GM19240 (cell line): ENCODE measurements around the gene NEFH.
"Not testable (repeated sequence)": the region's sequence is repeated elsewhere in the genome, so short reads cannot be mapped to it uniquely, and the experiment has no call there.

Source experiments
- DNase-seq: peaks from one replicate; pipeline ENCODE4 v3.0.0; 2011; ENCODE audit warnings: low spot score; ENCODE audit not compliant: insufficient read length

Gene NEFH, protein sequence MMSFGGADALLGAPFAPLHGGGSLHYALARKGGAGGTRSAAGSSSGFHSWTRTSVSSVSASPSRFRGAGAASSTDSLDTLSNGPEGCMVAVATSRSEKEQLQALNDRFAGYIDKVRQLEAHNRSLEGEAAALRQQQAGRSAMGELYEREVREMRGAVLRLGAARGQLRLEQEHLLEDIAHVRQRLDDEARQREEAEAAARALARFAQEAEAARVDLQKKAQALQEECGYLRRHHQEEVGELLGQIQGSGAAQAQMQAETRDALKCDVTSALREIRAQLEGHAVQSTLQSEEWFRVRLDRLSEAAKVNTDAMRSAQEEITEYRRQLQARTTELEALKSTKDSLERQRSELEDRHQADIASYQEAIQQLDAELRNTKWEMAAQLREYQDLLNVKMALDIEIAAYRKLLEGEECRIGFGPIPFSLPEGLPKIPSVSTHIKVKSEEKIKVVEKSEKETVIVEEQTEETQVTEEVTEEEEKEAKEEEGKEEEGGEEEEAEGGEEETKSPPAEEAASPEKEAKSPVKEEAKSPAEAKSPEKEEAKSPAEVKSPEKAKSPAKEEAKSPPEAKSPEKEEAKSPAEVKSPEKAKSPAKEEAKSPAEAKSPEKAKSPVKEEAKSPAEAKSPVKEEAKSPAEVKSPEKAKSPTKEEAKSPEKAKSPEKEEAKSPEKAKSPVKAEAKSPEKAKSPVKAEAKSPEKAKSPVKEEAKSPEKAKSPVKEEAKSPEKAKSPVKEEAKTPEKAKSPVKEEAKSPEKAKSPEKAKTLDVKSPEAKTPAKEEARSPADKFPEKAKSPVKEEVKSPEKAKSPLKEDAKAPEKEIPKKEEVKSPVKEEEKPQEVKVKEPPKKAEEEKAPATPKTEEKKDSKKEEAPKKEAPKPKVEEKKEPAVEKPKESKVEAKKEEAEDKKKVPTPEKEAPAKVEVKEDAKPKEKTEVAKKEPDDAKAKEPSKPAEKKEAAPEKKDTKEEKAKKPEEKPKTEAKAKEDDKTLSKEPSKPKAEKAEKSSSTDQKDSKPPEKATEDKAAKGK

DNA sequence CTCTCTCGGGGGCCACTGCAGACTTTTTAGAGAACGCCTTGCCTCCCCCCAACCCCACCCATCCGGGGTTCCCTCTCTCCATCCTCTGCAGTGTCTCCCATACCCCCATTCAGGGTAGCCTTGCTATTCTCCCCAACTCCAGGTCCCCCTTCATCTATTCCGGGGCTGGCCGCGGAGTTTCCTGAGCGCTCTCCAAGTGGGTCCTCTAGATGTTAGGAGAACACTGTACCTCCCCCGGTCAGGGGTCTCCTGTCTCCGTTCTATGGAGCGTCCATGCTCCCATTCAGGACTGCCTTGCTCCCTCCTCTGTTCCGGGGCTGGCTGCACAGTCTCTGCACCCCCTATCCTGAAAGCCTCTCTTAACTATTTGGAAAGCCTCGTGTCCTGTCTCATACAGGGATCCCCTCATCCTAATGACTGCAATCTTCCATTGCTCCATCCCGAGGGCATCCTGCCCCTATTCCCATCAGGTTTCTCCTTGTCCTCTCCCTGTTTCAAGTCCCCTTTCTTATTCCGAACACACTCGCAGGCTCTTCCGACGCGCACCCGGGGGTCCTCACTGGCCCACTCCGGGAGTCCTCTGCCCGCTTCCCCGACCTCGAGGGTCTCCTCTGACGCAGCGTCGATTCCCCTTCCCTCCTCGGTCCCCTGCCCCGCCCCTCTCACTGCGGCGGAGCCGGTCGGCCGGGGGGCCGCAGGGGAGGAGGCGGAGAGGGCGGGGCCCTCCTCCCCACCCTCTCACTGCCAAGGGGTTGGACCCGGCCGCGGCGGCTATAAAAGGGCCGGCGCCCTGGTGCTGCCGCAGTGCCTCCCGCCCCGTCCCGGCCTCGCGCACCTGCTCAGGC, at the start of gene NEFH:
TSS of gene NEFH (plus strand) at position 802 of the 845 bp plus-strand sequence. CDS start 45 bp downstream, outside the sequence.
- DNase-seq: no peak

DNA sequence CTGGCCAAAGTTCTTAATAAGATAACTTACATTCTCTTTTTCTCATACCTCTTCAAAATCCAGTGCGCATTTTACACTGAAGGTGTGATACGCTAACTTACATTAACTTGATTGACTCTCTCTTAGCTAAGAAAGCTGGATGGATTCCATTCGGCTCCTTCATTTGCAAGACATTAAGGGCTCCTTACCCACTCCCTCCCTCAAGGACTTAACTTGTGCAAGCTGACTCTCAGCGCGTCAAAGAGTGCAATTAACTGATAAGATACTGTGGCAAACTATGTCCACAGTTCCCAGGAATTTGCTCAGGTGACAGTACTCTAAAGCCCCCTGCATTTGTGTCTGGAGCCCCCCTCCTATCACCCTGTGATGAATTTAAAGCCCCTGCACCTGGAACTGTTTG, 48.0 kb upstream of the NEFH start:
- DNase-seq: no peak

DNA sequence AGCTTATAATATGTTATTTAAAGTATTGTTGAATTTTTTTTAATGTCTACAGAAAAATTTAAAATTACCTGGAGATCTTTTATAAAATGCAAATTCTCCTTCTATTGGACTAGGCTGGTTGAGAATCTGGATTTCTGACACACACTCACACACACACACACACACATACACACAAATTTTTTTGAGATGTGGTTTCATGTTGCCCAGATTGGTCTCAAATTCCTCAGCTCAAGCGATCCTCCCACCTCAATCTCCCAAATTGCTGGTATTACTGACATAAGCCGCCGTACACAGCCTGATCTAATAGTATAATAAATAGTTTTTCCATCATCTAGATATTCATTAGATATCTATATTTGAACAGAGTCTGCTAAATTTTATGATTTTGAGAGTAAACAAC, 46.2 kb upstream of the NEFH start:
- no peak for DNase-seq

DNA sequence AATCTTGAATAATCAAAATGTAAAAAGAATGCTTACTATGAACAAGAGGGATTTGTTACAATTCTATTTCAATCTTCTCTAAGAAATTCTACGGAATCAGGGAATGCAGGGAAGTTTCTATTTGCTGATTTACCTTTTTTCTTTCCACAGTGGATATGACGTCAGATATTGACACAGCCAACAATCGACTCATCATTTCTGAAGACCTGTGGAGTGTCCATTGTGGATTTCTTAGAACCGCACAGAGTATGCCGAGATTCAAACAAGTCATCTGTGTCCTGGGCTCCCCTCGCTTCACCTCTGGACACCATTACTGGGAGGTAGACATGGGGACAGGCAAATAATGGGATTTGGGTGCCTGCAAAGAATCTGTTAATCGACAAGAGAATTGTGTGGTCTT, 45.7 kb upstream of the NEFH start:
- no peak for DNase-seq

DNA sequence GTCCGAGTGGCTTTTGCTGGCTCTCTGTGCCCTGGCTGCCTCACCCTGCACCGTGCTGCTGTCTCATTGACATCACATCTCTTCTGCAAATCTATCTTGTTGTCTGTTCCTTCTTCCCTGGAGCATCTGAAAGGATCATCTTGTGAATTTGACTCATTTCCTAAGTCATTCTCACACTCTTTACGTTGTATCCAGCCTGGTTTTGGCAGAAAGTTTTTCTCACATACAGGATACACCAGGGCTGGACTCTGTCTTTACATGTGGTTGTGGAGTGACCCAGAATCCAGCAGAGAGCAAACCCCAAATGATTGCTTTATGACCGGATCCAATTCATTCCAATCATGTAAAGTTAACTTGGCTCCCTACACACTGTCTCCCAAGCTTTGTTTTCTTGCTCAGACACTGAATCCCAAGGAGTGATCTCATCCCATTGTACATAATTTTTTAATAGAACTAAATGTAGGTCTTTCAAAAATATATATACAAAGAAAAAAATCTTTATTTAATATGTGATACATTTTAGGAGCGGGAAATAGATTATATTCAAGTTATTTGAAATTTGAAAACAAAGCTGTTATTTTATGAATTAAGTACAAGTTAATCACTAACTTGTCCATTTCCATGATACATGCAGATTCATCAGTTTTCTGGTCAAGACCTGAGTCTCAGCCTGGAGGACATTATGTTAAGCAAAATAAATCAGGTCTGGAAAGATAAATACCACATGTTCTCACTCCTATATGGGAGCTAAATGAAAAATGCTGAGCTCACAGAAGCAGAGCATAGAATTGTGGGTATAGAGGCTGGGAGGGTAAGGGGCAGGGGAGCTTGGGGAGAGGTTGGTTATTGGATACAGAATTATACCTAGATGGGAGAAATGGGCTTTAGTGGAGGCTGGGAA, 44.5 kb upstream of the NEFH start:
- DNase-seq: no peak

DNA sequence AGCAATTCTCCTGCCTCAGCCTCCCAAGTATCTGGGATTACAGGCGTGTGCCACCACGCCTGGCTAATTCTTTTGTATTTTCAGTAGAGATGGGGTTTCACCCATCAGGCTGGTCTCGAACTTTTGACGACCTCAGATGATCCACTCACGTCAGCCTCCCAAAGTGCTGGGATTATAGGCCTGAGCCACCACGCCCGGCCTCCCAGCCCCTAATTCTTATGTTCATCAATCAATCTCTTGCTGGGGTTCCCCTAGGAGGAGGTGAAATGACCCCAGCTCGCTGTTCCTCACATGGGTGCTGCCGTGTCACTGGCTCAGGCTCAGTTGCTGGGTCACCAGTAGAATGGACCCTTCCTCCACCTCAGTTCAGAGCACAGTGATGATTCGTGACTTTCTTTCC, 41.7 kb upstream of the NEFH start, which contains the start of gene RFPL1:
TSS of gene RFPL1 (plus strand) at position 301 of the 400 bp plus-strand sequence.
- not testable (repeated sequence) for DNase-seq

DNA sequence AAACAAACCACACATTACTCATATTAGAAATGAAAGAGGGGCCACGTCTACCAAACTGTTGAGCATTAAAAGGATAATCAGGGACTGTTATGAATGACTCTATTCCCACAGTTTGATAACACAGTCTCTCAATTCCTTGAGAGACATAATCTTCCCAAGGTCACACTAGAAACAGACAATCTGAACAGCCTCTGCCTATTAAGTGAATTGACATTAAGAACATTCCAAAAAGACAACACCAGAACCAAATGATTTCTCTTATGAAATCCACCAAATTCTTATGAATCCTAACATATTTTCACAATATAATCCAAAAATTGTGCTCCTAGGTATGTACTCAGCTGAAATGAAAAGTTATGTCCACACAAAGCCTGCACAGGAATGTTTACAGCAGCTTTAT, 37.0 kb upstream of the NEFH start:
- DNase-seq: no peak

DNA sequence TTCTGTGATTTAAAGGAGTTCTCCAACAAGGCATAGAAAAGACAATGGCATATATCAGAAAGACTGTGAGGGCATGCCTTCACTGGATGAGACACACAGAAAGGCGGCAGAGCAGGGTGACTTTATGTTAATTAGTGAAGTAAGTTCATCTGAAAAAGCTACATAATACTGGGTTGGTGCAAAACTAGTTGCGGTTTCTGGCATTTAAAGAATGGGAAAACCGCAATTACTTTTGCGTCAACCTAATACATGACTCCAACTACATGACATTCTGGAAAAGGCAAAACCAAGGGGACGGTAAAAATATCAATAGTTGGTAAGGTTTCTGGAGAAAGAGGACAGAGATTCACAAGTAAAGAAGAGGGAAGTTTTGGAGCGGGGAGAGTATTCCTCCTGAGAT, 36.6 kb upstream of the NEFH start:
- no peak for DNase-seq

DNA sequence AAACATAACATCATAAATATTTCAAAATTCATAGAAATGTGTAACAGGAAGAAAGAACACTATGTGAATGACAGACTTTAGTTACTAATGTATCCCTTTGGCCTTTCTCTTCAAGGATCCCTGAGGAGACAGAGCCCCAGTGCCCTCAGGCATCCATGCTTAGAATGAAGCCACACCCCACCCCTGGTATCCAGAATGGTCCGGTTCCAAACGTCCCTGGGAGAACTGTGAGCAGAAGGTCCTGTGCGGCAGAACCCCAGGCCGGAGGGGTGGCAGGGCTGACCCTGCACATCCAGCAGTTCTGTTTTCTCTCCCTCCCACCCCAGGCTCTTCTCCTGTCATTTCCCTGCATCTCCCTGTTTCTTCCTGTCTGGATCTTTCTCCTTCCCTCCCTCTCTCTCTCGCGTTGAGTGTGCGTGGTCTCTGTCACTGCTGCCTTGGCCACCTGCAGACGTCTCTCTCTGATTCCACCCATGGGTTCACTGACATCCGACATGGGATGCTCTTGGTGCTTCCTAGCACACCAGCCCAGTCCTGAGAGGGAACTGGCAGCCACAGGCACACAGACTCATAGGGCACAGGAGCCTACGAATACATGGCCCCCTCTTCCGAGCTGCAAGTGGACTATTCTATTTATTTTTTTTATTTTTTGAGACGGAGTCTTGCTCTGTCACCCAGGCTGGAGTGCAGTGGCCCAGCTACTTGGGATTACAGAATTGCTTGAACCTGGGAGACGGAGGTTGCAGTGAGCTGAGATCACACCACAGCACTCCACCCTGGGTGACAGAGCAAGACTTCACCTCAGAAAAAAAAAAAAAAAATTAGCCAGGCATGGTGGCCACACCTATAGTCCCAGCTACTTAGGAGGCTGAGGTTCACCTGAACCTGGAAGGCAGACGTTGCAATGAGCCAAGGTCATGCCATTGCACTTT, 35.9 kb upstream of the NEFH start:
- DNase-seq: no peak

DNA sequence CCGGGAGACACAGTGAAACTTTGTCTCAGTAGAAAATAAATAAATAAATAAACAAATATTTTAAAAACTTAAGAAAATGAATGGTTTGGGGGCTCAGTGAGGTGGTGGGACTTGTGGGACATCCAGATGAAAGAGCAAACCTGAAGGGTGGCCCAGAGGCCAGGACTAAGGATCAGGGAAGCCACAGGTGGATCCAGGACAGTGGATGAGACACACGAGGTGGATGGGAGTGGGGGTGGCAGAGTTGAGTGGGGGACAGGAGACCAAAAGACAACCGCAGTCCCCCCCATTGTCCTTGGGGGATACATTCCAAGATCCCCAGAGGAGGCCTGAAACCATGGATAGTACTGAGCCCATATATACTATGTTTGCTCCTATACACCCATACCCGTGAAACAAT, 34.5 kb upstream of the NEFH start:
- no peak for DNase-seq

DNA sequence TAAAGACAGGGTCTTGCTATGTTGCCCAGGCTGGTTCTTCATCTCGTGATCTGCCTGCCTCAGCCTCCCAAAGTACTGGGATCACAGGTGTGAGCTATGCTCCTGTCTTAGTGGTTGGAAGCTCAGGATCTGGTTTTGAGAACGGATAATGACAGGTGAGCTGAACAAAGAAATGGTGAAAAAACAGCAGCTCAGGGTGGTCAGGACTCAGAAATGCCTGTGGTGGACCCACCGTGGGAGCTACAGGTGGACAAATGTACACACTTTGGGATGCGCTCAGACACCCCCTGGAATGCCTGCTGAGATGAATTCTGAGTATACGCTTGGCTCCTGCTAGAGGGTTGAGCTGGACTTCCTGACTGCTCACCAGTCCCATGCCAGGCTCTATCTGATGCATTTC, 32.1 kb upstream of the NEFH start:
- DNase-seq: no peak

DNA sequence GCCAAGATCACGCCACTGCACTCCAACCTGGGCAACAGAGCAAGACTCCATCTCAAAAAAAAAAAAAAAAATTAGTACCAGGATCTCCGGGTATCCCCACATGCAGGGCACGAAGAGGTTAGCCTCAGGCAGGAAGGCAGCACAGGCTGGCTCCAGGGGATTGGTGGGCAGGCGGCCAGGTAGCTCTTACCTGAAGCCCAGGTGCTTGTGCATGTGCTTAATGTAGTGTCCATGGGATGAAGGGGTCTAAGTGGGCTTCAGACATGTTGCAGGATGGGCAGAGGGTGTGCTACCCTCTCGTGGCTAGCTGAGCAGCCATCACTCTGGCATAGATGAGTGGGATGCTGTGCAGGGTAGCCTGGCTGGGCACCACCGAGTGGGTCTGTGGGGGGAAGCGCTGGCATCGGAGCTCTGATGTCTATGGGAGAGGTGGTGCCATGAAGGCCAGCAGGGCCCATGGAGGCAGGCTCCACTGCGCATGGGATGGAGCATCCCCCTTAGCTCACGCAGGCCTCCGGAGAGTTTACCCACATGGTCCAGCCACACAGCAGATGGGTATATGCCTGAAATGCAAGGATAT, 30.6 kb upstream of the NEFH start:
- DNase-seq: no peak

DNA sequence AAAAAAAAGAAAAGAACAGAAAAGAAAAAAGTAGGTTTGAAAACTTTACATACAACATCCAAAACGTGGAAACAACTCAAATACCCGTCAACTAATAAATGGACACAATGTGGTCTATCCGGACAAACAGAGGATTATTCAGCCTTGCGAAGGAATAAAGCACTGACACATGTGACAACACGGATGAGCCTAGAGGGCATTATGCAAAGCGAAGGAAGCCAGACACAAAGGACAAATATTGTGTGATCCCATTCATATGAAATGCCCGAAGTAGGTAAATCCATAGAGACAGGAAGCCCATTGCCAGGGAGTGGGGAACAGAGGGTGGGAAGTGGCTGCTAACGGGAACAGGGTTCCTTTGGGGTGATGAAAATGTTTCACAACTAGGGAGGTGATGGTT, 29.8 kb upstream of the NEFH start:
- no peak for DNase-seq

DNA sequence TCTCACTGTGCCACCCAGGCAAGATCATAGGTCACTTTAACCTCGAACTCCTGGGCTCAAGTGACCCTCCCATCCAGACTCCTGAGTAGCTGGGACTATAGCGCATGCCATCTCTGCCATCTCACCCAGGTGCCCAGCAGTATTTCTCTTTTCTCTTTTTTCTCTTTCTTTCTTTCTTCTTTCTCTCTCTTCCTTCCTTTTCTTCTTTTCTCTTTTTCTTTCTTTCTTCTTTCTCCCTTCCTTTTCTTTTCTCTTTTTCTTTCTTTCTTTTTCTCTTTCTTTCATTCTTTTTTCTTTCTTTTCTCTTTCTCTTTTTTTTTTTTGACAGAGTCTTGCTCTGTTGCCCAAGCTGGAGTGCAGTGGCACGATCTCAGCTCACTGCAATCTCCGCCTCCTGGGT, 28.2 kb upstream of the NEFH start:
- DNase-seq: no peak

DNA sequence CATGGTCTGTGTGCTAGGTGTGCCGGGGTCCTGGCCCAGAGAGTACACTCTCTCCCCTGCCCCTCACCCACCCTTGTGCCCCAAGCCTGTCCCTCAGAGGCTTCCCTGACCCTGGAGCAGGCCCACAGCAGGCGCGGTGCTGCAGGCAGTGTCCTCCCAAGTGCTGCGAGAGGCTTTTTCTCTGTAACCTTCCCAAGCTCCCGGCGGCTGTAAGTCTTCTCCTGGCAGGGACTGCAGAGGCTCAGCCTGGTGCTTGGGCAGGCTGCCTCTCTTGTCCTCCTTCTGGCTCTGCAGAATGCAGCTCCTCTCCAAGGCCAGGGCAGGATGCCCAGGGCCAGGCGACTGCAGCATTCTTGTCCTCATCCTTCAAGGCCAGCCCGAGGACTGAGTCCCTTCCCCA, 25.7 kb upstream of the NEFH start:
- no peak for DNase-seq

DNA sequence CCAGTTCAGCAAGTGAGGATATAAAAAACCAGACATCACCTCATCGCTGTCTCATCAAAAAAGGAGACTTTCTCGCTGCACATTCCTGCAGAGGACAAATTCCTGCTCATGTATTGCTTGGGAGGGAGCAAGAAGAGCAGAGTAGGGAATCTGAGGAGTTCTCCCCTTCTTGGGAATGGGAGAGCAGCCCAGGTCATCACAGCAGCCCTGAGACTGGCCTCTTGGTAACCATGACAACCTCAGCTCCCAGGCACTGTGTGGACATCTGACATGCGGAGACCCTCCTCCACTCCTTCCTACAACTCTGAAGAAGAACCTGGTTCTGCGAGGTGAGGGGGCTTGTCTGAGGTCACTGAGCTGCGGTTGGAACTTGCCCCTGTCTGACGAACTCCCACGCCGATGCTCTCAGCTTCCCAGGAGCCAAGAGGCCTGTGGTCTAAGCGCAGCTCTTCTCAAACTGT, 23.8 kb upstream of the NEFH start:
- DNase-seq: no peak

DNA sequence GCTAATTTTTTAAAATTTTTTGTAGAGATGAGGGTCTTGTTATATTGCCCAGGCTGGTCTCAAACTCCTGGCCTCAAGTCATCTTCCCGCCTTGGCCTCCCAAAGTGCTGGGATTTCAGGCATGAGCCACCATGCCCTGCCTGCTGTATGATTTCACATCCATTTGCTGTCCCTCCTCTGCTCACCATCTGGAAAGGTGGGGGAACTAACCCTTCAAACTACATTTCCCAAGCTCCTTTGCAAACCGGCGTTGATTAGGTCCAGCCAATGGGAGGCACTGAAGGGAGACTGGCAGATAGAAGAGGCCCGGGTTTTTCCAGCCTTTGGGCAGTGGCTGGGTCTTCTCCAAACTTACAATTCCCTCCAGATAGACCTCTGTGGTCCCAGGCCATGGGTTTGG, 22.3 kb upstream of the NEFH start:
- peak; percentile 91 for DNase-seq

DNA sequence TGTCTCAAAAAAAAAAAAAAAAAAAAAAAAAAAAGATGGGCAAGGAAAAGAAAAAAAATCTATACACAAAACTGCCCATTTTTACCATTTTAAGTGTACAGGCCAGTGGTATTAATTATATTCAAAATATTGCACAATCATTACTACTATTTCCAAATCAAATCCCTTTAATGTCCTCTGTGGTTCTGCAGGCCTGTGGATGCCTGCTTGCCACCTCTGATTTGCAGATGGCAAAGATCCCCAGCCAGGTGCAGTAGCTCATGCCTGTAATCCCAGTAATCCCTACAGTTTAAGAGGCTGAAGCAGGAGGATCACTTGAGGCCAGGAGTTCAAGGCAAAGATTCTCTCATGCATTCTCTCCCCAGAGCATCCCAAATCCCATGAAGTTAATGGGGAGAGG, 21.5 kb upstream of the NEFH start:
- DNase-seq: no peak

DNA sequence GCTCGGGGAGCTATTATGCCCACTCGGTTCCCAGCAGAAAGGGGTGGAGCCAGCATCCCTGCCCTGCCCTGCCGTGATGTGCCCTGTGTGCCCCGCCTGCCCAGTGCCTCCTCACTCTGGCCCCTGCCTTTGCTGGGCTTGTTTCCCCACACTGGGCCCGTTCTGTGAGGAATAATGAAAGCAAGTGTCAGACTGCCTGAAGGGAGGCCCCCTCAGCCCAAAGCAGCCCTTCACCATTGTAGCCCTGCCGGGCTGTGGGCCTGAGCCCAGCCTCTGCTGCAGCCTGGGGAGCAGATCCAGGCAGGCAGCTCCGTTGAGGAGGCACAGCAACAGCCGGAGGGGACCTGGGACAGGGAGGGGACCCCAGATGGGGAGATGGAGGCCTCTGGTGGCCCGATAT, 20.2 kb upstream of the NEFH start:
- no peak for DNase-seq
